Esophagus muscularis mucosa (tissue), 3 donors: Measurements from ENCODE around the gene TERT.

Experiments used
- CTCF ChIP-seq, 3 experiments: fragments of 200-600 bp in 2 of 3; fragments of 450-650 bp in 1 of 3; sonication (generic) in 2 of 3; IDR thresholded peaks; one replicate each; pipeline ENCODE4 v1.5.1; 2017 to 2019; ENCODE audit warnings: antibody characterized with exemption in 3 of 3, mild to moderate bottlenecking in 2 of 3, moderate library complexity in 1 of 3
- EP300 ChIP-seq: sonication (generic); formaldehyde crosslinking; IDR thresholded peaks from one replicate; pipeline ENCODE4 v1.6.1; 2017; ENCODE audit warnings: antibody characterized with exemption

DNA sequence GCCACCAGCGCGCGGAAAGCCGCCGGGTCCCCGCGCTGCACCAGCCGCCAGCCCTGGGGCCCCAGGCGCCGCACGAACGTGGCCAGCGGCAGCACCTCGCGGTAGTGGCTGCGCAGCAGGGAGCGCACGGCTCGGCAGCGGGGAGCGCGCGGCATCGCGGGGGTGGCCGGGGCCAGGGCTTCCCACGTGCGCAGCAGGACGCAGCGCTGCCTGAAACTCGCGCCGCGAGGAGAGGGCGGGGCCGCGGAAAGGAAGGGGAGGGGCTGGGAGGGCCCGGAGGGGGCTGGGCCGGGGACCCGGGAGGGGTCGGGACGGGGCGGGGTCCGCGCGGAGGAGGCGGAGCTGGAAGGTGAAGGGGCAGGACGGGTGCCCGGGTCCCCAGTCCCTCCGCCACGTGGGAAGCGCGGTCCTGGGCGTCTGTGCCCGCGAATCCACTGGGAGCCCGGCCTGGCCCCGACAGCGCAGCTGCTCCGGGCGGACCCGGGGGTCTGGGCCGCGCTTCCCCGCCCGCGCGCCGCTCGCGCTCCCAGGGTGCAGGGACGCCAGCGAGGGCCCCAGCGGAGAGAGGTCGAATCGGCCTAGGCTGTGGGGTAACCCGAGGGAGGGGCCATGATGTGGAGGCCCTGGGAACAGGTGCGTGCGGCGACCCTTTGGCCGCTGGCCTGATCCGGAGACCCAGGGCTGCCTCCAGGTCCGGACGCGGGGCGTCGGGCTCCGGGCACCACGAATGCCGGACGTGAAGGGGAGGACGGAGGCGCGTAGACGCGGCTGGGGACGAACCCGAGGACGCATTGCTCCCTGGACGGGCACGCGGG lies at the start of gene TERT:
- TF ChIP-seq CTCF (IDR thresholded peaks at IDR 0.05) = no peak
- no peak for TF ChIP-seq EP300
